ENCODE data around the gene CYFIP2.
A peak's percentile ranks its signal among the peaks of the same experiment; 100 is the strongest.
"Not testable (repeated sequence)": the region's sequence is repeated elsewhere in the genome, so short reads cannot be mapped to it uniquely, and the experiment has no call there.

Gene CYFIP2

DNA sequence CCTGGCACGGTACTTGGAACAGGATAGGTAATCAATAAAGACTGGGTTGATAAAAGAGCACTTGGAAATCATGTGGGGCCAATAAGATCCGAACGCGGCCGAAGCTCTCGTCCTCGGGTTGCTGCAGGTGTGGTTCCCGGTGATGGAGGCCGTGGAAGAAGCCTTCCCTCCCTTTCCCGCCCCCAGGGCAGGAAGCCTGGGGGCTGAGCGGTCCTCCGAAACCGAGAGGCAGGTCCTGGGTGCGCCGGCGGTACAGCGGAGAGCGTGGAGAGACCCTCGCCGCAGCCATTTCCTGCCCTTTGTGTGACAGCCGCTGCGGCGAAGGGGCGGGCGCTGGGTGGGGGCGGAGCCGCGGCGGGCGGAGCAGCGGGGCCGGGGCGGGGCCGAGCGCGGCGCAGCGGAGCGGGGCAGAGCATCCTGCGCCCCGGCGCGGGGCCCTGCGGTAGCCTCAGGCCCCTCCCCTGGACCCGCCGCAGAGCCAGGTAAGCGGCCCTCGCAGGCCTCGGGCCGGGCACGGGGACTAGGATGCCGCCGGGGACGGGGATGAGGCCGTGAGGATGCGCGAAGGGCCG is at the start of gene CYFIP2:
Gene CYFIP2, plus strand, starts transcription at position 410 of the 572 bp plus-strand sequence. CDS start 19,239 bp downstream, outside the sequence.
- peak; percentile 72 to 74 for DNase-seq

DNA sequence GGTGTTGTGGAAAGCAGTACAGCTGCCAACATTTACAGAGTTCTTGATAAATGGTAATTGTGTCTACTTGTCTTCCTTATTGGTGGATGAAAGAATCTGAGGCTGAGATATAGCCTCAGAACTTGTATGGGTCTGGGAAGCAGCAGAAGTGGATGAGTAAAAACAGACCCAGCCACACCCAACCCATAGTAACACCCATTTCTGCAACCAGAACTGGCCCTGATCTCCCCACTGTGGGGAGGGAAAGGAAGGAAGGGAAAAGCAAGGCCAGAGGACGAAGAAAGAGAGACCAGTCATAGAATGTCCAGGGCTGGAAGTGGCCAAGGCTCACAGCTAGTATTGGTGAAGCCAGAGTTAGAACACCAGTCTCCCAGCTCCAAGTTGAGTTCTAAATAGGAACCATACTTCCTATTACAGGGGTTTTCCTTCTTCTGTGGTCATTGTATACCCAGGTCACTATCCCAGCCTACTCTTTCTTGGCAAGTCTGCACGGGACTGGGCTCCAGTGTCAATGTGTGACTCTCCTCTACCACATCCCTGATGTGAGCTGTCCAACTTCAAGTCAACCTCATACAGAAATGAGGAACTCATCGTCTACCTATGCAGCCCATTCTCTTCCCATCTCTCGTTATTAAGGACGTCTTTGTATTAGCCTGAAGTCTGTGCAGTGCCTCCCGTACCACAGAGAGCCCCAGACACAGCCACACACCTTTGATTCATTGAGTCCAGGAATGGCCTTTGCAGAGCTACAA is 49.4 kb upstream of the CYFIP2 start:
- DNase-seq: no peak

GRCh38 chr5:157217289-157218024 is 48.5 kb upstream of the CYFIP2 start:
- peak; percentile 80 to 84 for DNase-seq

DNA sequence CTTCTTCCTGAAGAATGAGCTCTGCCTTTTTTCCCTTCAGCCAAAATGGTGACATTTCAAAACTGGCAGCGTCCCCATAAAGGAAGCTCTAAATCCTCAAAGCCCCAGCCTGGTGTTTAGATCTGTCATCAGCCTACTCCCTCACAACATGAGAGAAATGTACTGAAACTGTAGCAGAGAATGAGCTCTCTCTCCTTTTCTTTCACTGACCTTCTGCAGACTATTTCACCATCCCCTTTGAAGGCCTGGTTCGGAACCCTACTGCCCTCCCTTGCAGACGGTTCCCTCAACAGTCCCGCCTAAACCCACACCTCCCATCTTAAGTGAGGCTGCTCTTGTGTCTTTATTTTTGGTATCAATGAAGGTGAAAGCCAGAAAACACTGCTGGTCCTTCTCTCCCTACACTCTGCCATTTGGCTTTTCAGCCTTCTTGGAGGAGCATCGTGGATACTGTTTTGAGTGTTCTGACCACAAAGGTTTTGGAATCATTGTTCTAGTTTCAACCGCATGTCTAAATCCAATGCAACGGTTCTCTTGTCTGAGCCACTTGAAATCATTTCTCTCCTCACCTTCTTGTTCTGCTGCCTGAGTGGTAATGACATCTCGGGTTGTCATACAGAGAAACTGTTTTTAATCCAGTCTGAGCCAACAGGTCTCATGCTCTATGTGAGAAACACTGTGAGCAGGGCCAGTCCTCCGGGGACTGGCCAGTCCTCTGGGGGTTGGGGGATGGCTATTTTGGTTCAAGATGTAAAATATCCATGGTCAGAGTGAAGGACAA is 46.2 kb upstream of the CYFIP2 start:
- DNase-seq: no peak

DNA sequence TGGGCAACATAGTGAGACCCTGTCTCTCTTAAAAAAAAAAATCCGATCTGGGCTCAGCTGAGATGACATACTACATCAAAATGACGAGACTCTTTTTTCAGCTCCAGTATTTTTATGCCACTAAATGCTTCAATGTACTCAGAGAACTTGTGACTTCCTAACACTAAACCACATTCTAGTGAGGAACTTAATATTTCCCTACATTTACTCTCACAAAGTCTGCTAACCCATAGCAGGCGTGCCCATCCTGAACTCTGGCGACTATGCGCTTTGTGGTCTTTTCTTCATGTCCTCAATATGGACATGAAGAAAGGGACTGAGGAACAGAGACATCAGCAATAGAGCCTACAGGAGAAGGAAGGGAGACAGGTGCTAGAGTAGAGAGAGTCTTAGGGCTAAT is 44.0 kb upstream of the CYFIP2 start:
- no peak for DNase-seq

DNA sequence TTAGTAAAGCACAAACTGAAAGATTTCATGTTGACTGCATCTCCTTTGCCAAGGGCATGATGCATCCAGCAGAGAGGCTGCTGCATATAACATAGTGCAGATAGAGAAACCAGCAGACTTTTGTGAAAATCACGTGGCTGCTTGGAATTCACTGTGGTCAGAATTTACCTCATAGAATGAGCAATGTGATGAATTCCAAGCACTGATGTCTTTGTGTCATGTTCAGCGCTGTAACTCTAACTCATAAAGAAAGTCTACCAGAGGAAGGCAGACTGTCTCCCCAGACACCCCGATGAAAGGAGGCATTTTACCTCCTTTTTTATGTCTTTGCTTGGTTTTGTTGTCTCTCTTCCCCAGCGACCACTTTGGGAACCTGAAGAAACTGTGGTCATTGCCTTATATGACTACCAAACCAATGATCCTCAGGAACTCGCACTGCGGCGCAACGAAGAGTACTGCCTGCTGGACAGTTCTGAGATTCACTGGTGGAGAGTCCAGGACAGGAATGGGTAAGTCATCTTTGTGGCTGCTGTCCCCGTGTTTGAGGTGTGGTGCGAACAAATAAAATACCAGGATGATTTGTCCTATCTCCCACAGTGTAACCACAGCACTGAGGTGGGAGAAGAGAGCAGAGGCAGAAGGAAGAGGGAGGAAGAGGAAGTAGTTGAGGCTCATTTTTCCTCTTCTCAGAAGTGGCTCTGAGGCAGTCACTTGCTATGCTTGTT is 43.3 kb upstream of the CYFIP2 start:
- DNase-seq: peak; percentile 77 to 82

DNA sequence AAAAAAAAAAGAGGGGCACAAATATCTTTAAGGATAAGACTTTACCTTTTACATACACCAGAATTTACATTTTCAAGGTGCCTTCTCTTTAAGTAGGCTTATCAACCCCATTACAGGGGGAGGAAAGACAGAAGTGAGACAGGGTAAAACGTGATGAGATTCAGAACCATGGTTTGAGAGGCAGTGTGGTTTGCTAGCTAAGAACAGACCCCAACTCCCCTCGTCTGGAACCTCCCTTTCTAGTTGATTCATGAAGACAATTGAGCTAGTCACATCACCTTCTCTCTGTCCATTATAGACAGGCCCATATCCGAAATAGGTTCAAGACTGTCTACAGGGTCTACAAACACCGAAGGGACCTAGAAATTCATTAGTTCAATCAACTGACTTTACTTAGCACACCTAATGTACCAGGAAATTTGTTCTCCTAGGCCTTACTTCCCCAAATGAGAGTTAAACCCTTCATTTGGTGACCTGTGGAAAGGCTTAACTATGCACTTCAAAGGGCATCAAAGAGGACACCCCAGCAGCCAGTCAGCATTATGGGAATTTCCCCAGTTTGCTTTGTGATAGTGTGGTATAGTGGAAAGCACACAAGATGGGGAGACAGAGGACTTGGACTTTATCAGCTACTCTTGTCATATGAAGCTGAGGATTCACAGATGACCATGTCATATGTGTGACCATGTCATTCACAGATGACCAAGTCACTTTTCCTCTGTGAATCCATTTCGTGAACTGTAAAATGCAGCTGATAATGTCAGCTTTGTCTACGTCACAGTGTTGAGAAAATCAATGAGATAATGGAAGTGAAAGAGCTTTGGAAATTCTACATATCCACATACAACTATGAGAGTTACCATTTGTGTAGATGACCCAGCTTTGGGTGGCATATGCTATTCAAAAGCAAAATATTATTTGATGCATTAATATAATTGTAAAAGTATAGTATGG is 40.2 kb upstream of the CYFIP2 start:
- DNase-seq: no peak

GRCh38 chr5:157230610-157231009 is 35.3 kb upstream of the CYFIP2 start:
- DNase-seq: no peak

- no peak for DNase-seq
Measured at GRCh38 chr5:157232706-157233105, 33.2 kb upstream of the CYFIP2 start.

DNA sequence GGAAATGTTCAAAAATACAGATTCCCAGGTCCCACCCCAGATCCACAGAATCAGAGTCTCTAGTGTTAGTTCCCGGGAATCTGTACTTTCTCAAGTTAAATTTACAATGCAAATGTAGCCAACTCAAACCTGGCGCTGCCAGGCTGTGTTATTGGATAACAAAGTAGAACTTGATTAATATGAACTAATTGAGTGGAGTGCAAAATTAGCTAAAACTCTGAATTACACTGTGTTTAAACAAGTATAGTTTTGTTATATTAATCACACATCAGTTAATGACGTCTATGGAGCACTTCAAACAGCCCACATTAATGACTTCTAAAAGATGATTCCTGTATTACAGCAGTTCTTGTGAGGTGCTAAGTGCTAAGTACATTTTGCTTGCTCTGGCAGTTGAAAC is 32.4 kb upstream of the CYFIP2 start:
- DNase-seq: no peak

GRCh38 chr5:157236423-157236822 is 29.5 kb upstream of the CYFIP2 start:
- DNase-seq: no peak

DNA sequence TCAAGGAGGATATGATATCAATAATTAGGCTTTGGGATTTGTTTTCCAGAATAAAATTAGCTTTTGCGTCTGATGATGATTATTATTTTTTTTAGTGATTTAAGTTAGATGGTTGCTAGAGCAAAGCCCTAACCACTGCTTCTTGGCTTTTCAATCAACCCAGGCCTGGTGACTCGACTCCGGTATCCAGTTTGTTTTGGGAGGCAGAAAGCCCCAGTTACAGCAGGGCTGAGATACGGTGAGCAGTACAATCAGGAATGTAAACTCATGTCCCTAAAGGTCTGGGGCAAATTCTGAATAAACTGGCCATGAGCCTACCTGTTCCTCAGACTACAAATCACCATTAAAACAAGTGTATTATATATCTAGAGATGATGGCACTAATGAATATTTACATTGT is 24.4 kb upstream of the CYFIP2 start:
- DNase-seq: no peak

- not testable (repeated sequence) for DNase-seq
Measured at GRCh38 chr5:157244704-157245103, 21.2 kb upstream of the CYFIP2 start.

- no peak for DNase-seq
Measured at GRCh38 chr5:157245476-157245875, 20.4 kb upstream of the CYFIP2 start.

DNA sequence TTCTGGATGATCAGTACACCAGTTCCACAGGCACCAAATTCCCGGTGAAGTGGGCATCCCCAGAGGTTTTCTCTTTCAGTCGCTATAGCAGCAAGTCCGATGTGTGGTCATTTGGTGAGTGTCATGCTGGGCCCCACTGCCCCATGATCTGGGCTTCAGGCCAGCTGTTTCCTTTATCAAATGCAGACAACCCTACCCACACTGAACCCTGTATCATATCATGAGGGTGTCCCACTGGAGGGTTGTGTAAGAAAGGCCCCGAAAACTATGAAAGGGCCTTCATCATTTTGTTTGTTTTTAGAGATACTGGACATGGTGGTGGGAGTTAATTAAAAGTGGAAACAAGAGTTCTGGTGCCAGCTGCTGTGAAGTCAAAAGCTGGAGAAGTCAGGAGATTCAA is 20.0 kb upstream of the CYFIP2 start:
- DNase-seq: no peak

- no peak for DNase-seq
Measured at GRCh38 chr5:157247267-157247666, 18.7 kb upstream of the CYFIP2 start.

DNA sequence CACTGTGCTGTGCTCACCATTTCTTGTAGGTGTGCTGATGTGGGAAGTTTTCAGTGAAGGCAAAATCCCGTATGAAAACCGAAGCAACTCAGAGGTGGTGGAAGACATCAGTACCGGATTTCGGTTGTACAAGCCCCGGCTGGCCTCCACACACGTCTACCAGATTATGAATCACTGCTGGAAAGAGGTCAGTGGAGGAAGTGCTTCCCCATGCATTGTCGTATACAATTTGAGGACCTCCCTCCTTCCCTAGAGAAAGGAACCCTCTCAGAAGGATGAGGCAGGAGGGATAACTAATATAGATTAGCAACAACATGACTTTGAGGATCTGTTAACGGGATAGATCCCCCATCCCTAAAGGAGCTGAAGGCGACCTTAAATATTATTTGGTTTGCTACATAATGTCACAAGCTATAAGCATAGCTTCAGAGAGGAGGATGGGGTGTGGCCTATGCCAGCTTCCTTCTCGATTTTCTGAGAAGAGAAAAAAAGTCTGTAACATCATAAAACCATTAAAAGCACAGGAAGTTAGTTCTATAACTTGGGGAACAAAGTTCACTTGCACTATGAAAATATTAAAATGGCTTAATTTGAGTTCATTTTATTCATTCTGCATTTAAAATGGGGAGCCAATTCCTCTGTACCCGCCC is 17.0 kb upstream of the CYFIP2 start:
- no peak for DNase-seq

GRCh38 chr5:157252711-157253465 is 13.0 kb upstream of the CYFIP2 start:
- peak in 1 of 2 experiments; percentile 51 for DNase-seq

DNA sequence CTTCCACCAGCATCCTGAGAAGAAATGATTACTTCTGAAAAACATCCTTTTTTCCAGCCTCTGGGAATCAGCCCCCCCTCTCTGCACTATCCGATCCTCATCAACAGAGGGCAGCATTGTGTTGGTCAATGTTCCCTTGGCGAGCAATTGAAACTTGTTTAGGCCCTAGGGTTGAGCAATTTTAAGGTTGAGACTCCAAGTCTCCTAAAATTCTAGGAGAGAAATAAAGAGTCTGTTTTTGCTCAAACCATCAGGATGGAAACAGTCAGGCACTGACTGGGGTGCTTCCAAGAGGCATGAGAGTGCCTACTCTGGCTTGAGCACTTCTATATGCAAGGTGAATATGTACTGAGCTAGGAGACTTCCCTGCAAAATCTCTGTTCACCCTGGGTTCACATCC is 12.4 kb upstream of the CYFIP2 start:
- no peak for DNase-seq

DNA sequence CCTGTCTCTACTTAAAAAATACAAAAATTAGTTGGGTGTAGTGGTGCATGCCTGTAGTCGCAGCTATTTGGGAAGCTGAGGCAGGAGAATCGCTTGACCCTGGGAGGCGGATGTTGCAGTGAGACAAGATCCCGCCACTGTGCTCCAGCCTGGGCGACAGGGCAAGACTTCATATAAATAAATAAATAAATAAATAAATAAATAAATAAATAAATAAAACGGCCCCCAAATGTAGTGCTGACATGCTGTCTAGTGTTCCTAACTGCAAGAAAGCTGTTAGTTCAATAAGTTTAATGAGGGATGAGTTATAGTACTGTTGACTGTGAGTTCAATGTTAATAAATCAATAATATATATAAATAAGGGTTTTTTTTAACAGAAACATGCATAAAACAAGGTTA is 7.5 kb upstream of the CYFIP2 start:
- DNase-seq: no peak

Measured in activated CD4-positive, alpha-beta T cell treated with anti-CD3 and anti-CD28 coated beads, Interleukin-2, amount 50 U/mL, for 4 hours (primary cell).